Measurements from ENCODE around the gene AGAP1. TPM values are rescaled to one million over a fixed set of nuclear protein-coding genes. Genes with fewer than 3 reads are reported as not detected.

AGAP1 gene
- total and polyA plus RNA-seq, 2 donors (not counting 3 experiments of a cell fraction or from before 2014, with no cell fraction given), result 10.2 to 20.9 TPM

GRCh38 chr2:235745597-235745996 lies 251.8 kb downstream of the AGAP1 start:
- TF ChIP-seq EZH2 (IDR thresholded peaks at IDR 0.05; ENCODE audit: borderline replicate concordance, low read depth, low read length, severe bottlenecking), result no peak
- TF ChIP-seq MYC (IDR thresholded peaks at IDR 0.05; ENCODE audit: low read depth, low read length), result no peak
- no peak for TF ChIP-seq JUN (IDR thresholded peaks at IDR 0.05; ENCODE audit: borderline replicate concordance, insufficient read depth, insufficient read length, low read depth)
- no peak for TF ChIP-seq POLR2A (IDR thresholded peaks at IDR 0.05; ENCODE audit: low read depth, low read length)
- no peak for TF ChIP-seq FOS (IDR thresholded peaks at IDR 0.05; ENCODE audit: borderline replicate concordance, insufficient read depth, low read length)
- no peak for TF ChIP-seq GATA2 (IDR thresholded peaks at IDR 0.05; ENCODE audit: insufficient read depth, insufficient read length, low read depth, low read length)
- TF ChIP-seq CTCF (IDR thresholded peaks at IDR 0.05; ENCODE audit: extremely low read depth in 1 of 2, insufficient read depth in 1 of 2, low read depth in 1 of 2, low read length in 2 of 2), result no peak
- TF ChIP-seq POLR2AphosphoS5 (IDR thresholded peaks at IDR 0.05; ENCODE audit: insufficient read depth, low read depth, low read length), result no peak

More at GRCh38 chr2:235745597-235745996, 251.8 kb downstream of the AGAP1 start:
- Histone ChIP-seq H3K27ac (ENCODE audit: insufficient read depth, low read depth, low read length) (no peak overlapping the region), H4K20me1 (replicated peaks; ENCODE audit: control insufficient read depth, extremely low read depth, insufficient read depth, low read length) (no peaks in the 10 kb centered on the region), H3K4me1 (ENCODE audit: control insufficient read depth, extremely low read depth, insufficient read depth, low read length) (no peaks in the 10 kb centered on the region), H3K4me2 (ENCODE audit: insufficient read depth, low read length) (no peak overlapping the region), H3K9me1 (replicated peaks; ENCODE audit: control insufficient read depth, extremely low read depth, insufficient read depth, low read length) (no peaks in the 10 kb centered on the region), H2AFZ (ENCODE audit: low read depth, low read length) (no peak overlapping the region), H3K9me3 (replicated peaks; ENCODE audit: control insufficient read depth, insufficient read depth, low read length) (no peaks in the 10 kb centered on the region), H3K4me3 (replicated peaks in 1 of 3; ENCODE audit: insufficient read depth in 1 of 3, low read depth in 1 of 3, low read length in 3 of 3) (no peak overlapping the region), H3K27me3 (ENCODE audit: control insufficient read depth in 2 of 2, insufficient read depth in 2 of 2, low read length in 2 of 2) (no peaks in the 10 kb centered on the region), H3K9ac (replicated peaks; ENCODE audit: extremely low read depth, insufficient read depth, low read length) (no peak overlapping the region), H3K79me2 (ENCODE audit: control insufficient read depth, insufficient read depth, low read length) (no peaks in the 10 kb centered on the region), H3K36me3 (ENCODE audit: control insufficient read depth in 2 of 2, extremely low read depth in 1 of 2, insufficient read depth in 2 of 2, low read length in 2 of 2) (no peaks in the 10 kb centered on the region)
- CTCF ChIA-PET, result interaction anchor here (0.5 to 5.6 kb wide), 63 partner anchors 8 to 1189 kb away, joined by 3 to 213 read pairs (median 4); partner anchors contain the start of gene AGAP1
- FAIRE-seq (no peak), DNase-seq (ENCODE audit: low read depth, low spot score) (no peak)
- POLR2A ChIA-PET, result interaction anchor here (0.9 to 1.1 kb wide), 2 partner anchors 150 to 152 kb away, joined by 3 to 4 read pairs; no protein-coding TSS in a partner anchor
- no TSS peak for BruUV-seq (replicated peaks)
- intact Hi-C loops (cut with micrococcal nuclease) (loop anchor here (10.0 kb wide), 1 partner anchor 251 kb away; the partner anchor contains the start of gene AGAP1), dilution Hi-C loops (cut with MboI; ENCODE audit: extremely low pct_ligation_motif_present, low sequenced_read_pairs) (no loop called here)

Data from endothelial cell of umbilical vein (primary cell).